HUES48 (cell line): ENCODE results near the gene RARB.

ENCODE experiments used
- H3K27ac ChIP-seq: one replicate; pipeline ENCODE4 v1.7.0; 2013; ENCODE audit warnings: low read depth, low read length, inconsistent platforms
- H3K27me3 ChIP-seq: 2 replicates; pipeline ENCODE4 v1.6.1; 2013; ENCODE audit warnings: mild to moderate bottlenecking, low read length; ENCODE audit not compliant: control insufficient read depth, insufficient read depth
- H3K36me3 ChIP-seq: 2 replicates; pipeline ENCODE4 v1.6.1; 2013; ENCODE audit warnings: low read length; ENCODE audit not compliant: control insufficient read depth, insufficient read depth
- H3K4me1 ChIP-seq: 2 replicates; pipeline ENCODE4 v1.6.1; 2013; ENCODE audit warnings: mild to moderate bottlenecking, low read length; ENCODE audit not compliant: control insufficient read depth, insufficient read depth
- H3K4me3 ChIP-seq: 2 replicates; pipeline ENCODE4 v1.5.1; 2013; ENCODE audit warnings: mild to moderate bottlenecking, low read depth, low read length
- H3K9ac ChIP-seq: 2 replicates; pipeline ENCODE4 v1.6.1; 2013; ENCODE audit warnings: mild to moderate bottlenecking, low read depth, low read length, moderate library complexity
- H3K9me3 ChIP-seq: 2 replicates; pipeline ENCODE4 v1.6.1; 2013; ENCODE audit warnings: low read length; ENCODE audit not compliant: control insufficient read depth, insufficient read depth

RARB gene

DNA sequence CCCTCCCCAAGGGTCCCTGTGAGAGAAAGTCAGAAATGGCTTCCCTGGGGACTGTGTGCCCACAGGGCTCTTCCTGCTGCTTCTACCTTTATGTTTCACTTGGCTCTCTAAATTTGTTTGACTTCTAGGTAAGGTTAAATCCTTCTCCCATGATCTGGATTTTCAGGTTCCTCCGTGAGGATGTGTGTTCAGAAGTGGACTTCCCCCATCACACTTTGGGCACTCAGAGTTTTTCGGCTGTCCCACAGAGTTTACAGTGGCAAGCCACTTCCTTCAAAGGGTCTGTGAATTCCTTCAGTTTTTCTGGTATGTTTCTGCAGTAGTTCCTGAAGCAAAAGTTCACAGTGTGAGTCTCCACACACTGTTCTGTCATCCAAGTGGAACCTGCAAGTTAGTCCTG lies 30.9 kb upstream of the RARB start:
- H3K4me3 ChIP-seq = no peak overlapping the region
- no peaks in the 10 kb centered on the region for H3K9me3 ChIP-seq
- no peaks in the 10 kb centered on the region for H3K36me3 ChIP-seq
- H3K27me3 ChIP-seq = no peaks in the 10 kb centered on the region
- no peaks in the 10 kb centered on the region for H3K4me1 ChIP-seq
- no peak overlapping the region for H3K27ac ChIP-seq
- H3K9ac ChIP-seq = no peak overlapping the region

DNA sequence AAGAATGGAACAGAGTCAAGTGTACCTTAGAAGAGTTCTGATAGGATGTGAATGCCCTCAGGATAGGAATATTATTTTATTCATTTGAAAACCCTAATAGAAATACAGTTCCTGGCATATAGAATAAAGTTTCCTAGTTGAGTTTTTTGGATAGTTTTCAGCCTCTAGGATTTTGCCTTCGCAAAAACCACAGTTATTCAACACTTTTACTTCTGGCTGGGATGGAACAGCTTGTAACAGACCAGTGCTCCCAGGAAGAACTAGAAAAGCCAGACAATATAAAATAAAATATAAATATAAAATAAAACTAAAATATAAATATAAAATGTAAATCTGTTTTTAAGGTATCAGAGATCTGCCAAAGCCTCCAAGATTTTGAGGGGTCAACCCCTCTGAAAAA lies 27.5 kb upstream of the RARB start:
- H3K9ac ChIP-seq = no peak overlapping the region
- no peak overlapping the region for H3K4me3 ChIP-seq
- no peaks in the 10 kb centered on the region for H3K36me3 ChIP-seq
- no peaks in the 10 kb centered on the region for H3K4me1 ChIP-seq
- H3K27ac ChIP-seq = no peak overlapping the region
- H3K9me3 ChIP-seq = no peaks in the 10 kb centered on the region
- H3K27me3 ChIP-seq = no peaks in the 10 kb centered on the region

DNA sequence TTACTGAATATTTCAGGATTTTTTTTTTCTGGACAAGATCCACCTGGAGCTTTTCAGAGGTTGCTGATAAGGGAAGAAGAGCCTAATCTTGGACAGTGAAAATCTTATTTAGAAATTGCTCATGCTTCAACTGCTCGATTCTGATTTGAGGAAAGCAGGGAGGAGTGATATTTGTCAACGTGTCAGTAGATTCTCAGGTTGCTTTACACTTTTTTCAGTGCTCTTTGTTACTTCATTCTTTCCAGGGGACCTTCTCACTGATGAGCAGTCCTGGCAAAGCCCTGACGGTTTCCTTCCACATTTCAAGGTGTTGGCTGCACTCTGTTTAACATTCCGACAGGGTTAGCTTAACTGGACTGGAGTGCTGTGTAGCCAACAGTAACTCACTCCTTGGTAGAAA lies 24.1 kb upstream of the RARB start:
- Histone ChIP-seq H3K27me3 (no peaks in the 10 kb centered on the region), H3K27ac (no peak overlapping the region), H3K36me3 (no peaks in the 10 kb centered on the region)

DNA sequence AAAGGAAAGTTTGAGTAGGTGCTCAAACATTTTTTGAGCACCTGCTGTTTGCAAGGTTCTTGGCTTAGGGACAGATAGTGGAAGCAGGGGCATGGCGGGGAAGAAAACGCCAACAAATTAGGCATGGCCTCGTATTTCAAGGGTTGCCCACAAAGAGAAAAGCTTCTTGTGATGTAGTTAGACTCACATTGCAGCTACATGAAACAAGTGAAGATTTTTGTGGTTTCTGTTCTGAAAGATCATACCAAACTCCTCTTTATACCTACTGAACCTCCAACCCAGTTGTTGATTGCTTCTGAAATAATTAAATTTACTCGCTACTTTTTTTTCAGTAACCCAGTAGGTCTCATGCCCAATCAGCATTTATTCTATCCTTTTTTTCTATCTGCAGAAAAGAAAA lies 23.5 kb upstream of the RARB start:
- no peak overlapping the region for H3K4me3 ChIP-seq
- H3K36me3 ChIP-seq = no peaks in the 10 kb centered on the region
- no peaks in the 10 kb centered on the region for H3K4me1 ChIP-seq
- no peak overlapping the region for H3K27ac ChIP-seq
- H3K9me3 ChIP-seq = no peaks in the 10 kb centered on the region
- no peak overlapping the region for H3K9ac ChIP-seq
- no peaks in the 10 kb centered on the region for H3K27me3 ChIP-seq

More for the DNA sequence above, 24.1 kb upstream of the RARB start:
- Histone ChIP-seq H3K4me3 (no peak overlapping the region), H3K4me1 (no peaks in the 10 kb centered on the region), H3K9me3 (no peaks in the 10 kb centered on the region), H3K9ac (no peak overlapping the region)

DNA sequence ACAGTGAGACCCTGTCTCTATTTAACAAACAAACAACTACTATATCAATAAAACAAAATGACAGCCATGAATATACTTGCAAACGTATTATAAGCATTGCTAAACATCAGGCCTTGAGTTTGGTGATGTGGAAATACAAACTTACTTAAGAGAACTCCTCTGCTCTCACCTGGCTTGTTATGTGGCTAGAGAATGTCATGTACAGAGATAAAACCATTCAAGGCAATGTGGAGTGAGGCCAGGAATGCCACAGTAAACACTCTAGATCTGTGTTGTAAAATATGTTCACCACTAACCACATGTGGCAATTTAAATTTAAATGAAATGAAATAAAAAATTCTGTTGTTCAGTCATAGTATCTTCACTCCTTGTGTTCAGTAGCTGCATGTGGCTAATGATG lies 22.7 kb upstream of the RARB start:
- H3K27me3 ChIP-seq = no peaks in the 10 kb centered on the region
- H3K36me3 ChIP-seq = no peaks in the 10 kb centered on the region
- H3K9ac ChIP-seq = no peak overlapping the region
- H3K27ac ChIP-seq = no peak overlapping the region
- no peaks in the 10 kb centered on the region for H3K4me1 ChIP-seq
- no peaks in the 10 kb centered on the region for H3K9me3 ChIP-seq
- no peak overlapping the region for H3K4me3 ChIP-seq

DNA sequence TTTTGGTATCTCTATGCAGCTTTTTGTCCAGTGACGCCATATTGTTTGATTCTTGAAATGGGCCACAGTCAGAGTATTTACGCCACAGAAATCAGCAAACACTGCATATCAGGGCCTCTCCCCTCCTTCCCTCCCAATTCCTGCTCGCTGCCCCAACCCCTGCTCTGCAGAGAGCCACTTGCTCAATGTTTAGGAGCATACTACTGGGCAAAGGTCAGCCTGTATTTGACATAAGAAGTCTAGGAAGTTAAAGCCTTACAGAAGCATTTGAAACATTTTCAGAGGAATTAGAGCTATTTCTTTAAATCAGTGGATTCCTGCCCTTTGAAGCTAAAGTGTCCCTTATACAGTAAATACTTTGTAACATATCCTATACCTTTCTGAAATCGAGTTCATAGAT lies 17.4 kb upstream of the RARB start:
- Histone ChIP-seq H3K36me3 (no peaks in the 10 kb centered on the region), H3K9me3 (no peaks in the 10 kb centered on the region), H3K4me1 (no peaks in the 10 kb centered on the region), H3K4me3 (no peak overlapping the region), H3K27ac (no peak overlapping the region), H3K27me3 (no peaks in the 10 kb centered on the region), H3K9ac (no peak overlapping the region)

DNA sequence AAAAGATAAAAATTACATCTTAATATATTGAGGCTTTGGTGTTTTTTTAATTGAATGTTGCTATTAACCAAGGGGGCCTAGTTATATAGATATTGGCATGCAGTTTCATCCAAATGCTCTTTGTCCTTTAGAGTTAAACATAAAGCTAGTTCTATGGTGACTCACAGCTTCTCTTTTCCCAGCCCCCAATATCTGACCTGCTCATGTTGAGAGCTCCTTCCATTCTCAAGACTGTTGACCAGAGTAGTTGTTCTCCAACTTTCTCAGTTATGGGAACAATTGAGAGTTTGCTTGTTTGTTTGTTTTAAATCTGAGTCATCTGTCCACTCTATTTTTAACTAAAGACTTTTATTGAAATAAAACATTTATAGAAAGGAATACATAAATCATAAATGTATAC lies 15.8 kb upstream of the RARB start:
- Histone ChIP-seq H3K27ac (no peak overlapping the region), H3K27me3 (no peaks in the 10 kb centered on the region), H3K9ac (no peak overlapping the region), H3K9me3 (peaks cover 6% of the 10 kb centered on the region), H3K4me3 (no peak overlapping the region), H3K36me3 (no peaks in the 10 kb centered on the region), H3K4me1 (no peaks in the 10 kb centered on the region)

DNA sequence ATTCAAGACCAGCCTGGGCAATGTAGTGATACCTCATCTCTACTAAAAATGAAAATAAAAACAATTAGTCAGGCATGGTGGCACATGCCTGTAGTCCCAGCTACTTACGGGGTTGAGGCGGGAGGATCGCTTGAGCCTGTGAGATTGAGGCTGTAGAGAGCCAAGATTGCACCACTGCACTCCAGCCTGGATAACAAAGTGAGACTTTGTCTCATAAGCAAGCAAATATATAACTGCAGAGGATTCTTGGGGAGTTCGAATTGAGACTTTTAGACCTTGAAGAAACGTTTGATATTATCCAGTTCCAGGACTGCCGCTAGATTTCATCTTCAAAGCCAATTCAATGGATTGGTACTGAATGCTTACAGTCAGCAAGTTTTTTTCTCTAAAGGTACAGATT lies 11.9 kb upstream of the RARB start:
- no peaks in the 10 kb centered on the region for H3K27me3 ChIP-seq

DNA sequence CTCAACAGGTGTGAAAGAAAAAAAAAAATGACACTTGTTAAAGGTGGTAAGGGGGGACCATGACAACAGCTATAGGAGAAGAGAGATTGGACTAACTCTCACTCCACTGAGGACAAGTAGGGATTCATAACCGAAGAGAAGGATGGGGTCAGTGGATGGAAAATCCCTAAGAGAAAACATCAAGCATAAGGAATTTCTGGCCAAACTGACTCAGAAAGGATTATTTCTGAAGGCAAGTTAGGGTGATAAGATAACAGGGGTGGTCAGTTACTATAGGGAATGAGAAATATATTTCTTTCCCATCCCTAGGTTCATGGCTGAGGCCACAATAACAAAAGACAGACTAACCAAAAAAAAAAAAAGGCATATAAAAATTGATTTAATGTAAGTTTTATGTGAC lies 9.5 kb upstream of the RARB start:
- H3K4me3 ChIP-seq = no peak overlapping the region
- H3K9ac ChIP-seq = no peak overlapping the region
- H3K27me3 ChIP-seq = no peaks in the 10 kb centered on the region
- H3K27ac ChIP-seq = no peak overlapping the region
- no peaks in the 10 kb centered on the region for H3K36me3 ChIP-seq
- peaks cover 11% of the 10 kb centered on the region for H3K9me3 ChIP-seq
- H3K4me1 ChIP-seq = peaks cover 26% of the 10 kb centered on the region

More for the DNA sequence above, 11.9 kb upstream of the RARB start:
- Histone ChIP-seq H3K9ac (no peak overlapping the region), H3K36me3 (no peaks in the 10 kb centered on the region), H3K4me1 (peaks cover 22% of the 10 kb centered on the region), H3K27ac (no peak overlapping the region), H3K9me3 (peaks cover 11% of the 10 kb centered on the region), H3K4me3 (no peak overlapping the region)

DNA sequence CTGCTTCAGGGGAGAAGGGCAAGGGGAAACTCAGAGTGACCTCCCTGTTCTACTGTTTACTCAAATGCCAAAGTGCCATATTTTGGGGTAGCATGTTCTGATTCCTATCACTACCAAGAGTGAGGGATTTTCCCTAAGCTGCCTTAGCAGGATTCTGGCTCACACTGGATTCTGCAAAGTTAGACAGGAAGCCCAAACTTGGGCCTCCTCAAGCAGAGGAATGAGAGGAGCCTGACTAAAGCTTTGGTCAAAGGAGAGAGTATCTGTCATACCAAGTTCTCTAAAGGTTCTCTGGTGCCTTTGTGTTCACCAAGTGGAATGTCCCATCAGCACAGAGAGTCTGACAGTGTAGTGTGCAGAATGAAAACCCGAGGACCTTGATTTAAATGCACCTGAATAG lies 8.8 kb upstream of the RARB start:
- Histone ChIP-seq H3K9me3 (peaks cover 11% of the 10 kb centered on the region), H3K4me1 (peaks cover 32% of the 10 kb centered on the region), H3K4me3 (no peak overlapping the region), H3K36me3 (no peaks in the 10 kb centered on the region), H3K9ac (no peak overlapping the region), H3K27ac (peak overlapping the region; percentile 91), H3K27me3 (no peaks in the 10 kb centered on the region)

DNA sequence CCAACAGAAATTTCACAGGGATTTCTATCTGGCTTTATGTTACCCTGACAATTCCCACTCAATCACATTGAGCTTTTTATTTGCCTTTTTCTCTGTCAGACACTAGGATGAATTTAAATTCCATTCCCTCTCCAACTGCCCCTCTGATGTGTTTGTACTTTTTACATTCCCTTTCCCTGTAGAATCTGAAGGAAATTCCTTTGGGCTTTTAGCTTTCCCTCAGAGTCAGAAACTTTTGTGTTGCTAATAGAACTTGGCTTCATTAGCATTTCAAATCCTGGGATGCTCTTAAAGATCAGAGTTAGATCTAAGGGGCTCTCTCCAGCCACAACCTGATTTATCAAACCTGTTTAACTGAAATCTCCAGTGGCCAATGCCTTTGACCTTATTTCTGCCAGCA lies 7.9 kb upstream of the RARB start:
- no peaks in the 10 kb centered on the region for H3K27me3 ChIP-seq
- peaks cover 11% of the 10 kb centered on the region for H3K9me3 ChIP-seq
- peaks cover 41% of the 10 kb centered on the region for H3K4me1 ChIP-seq
- H3K9ac ChIP-seq = peak overlapping the region; percentile 35; the same call in 1 of the 2 replicates
- peak overlapping the region; percentile 34; the same call in 1 of the 2 replicates for H3K4me3 ChIP-seq
- no peaks in the 10 kb centered on the region for H3K36me3 ChIP-seq
- peak overlapping the region; percentile 91 for H3K27ac ChIP-seq

DNA sequence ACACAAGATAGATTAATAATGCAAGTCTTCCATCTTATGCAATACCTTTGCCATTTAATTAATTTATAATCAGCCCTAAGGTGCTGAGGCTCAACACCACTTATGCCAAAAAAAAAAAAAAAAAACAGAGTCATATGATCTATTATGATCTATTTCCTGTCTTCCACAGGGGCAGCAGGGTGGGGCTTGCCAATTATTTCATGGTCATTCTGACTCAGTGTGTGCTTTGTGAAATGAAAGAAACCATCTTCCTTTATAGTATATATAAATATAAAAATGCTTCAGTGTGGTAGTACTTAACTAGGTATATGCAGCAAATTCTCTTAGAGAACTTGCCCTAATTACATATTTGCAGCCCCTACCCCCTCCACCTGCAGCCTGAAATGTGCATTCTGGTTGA lies 7.2 kb upstream of the RARB start:
- Histone ChIP-seq H3K27ac (peak overlapping the region; percentile 86), H3K4me3 (peak overlapping the region; percentile 34; the same call in 1 of the 2 replicates), H3K9me3 (peaks cover 11% of the 10 kb centered on the region), H3K9ac (no peak overlapping the region), H3K4me1 (peaks cover 49% of the 10 kb centered on the region), H3K36me3 (no peaks in the 10 kb centered on the region), H3K27me3 (no peaks in the 10 kb centered on the region)
